SK-N-SH (cell line): Measurements from ENCODE around the gene PARP8.

Source experiments
- POLR2AphosphoS5 ChIP-seq: IDR thresholded peaks from 2 replicates; pipeline ENCODE4 v1.6.1; 2012; ENCODE audit warnings: low read depth, low read length
- SMC3 ChIP-seq: IDR thresholded peaks from 2 replicates; pipeline ENCODE4 v1.6.1; 2012; ENCODE audit warnings: low read depth, low read length, improper control_type of control experiment
- TF ChIP-seq, protein P1 (sequence below): fragments of 200-600 bp; sonication (generic); IDR thresholded peaks from 2 replicates; pipeline ENCODE4 v1.6.1; 2017; ENCODE audit warnings: antibody characterized with exemption, mild to moderate bottlenecking, moderate library complexity
- TF ChIP-seq, protein P2 (sequence below): IDR thresholded peaks from 2 replicates; pipeline ENCODE4 v1.6.1; 2012; ENCODE audit warnings: mild to moderate bottlenecking, low read depth, low read length, moderate library complexity

DNA sequence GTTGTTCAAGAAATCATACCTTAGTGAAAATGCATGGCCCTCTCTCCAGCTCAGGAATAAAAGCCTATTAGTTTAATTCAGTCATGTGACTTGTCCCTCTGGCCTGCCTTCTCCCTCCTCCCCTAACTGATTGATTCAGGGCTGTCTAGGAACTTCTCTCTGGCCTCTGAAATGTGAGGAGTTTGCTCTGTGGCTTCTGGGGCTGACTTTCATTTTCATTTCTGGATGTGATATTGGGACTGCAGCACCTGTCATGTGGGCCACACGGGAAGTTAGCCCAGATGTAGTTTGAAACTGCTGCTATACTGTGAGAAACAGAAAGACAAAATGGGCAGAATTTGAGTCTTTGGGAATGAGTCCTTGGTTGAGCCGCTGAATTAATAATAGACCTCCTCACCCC lies 44.8 kb downstream of the PARP8 start:
- TF ChIP-seq POLR2AphosphoS5, result no peak
- no peak for TF ChIP-seq SMC3
- TF ChIP-seq, protein P1, sequence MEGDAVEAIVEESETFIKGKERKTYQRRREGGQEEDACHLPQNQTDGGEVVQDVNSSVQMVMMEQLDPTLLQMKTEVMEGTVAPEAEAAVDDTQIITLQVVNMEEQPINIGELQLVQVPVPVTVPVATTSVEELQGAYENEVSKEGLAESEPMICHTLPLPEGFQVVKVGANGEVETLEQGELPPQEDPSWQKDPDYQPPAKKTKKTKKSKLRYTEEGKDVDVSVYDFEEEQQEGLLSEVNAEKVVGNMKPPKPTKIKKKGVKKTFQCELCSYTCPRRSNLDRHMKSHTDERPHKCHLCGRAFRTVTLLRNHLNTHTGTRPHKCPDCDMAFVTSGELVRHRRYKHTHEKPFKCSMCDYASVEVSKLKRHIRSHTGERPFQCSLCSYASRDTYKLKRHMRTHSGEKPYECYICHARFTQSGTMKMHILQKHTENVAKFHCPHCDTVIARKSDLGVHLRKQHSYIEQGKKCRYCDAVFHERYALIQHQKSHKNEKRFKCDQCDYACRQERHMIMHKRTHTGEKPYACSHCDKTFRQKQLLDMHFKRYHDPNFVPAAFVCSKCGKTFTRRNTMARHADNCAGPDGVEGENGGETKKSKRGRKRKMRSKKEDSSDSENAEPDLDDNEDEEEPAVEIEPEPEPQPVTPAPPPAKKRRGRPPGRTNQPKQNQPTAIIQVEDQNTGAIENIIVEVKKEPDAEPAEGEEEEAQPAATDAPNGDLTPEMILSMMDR, result no peak
- TF ChIP-seq, protein P2, sequence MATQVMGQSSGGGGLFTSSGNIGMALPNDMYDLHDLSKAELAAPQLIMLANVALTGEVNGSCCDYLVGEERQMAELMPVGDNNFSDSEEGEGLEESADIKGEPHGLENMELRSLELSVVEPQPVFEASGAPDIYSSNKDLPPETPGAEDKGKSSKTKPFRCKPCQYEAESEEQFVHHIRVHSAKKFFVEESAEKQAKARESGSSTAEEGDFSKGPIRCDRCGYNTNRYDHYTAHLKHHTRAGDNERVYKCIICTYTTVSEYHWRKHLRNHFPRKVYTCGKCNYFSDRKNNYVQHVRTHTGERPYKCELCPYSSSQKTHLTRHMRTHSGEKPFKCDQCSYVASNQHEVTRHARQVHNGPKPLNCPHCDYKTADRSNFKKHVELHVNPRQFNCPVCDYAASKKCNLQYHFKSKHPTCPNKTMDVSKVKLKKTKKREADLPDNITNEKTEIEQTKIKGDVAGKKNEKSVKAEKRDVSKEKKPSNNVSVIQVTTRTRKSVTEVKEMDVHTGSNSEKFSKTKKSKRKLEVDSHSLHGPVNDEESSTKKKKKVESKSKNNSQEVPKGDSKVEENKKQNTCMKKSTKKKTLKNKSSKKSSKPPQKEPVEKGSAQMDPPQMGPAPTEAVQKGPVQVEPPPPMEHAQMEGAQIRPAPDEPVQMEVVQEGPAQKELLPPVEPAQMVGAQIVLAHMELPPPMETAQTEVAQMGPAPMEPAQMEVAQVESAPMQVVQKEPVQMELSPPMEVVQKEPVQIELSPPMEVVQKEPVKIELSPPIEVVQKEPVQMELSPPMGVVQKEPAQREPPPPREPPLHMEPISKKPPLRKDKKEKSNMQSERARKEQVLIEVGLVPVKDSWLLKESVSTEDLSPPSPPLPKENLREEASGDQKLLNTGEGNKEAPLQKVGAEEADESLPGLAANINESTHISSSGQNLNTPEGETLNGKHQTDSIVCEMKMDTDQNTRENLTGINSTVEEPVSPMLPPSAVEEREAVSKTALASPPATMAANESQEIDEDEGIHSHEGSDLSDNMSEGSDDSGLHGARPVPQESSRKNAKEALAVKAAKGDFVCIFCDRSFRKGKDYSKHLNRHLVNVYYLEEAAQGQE, result no peak
